IMR-90 (cell line): ENCODE measurements around the gene UNC119. TPM values are rescaled to one million over a fixed set of nuclear protein-coding genes. Genes with fewer than 3 reads are reported as not detected.

ENCODE experiments used
- ATAC-seq: fragments of 200-7000 bp; cut with Tn5 transposase; 2 replicates; pipeline ENCODE4 v1.9.1; 2020; ENCODE audit warnings: low read depth, mild to moderate bottlenecking, moderate library complexity
- BruUV-seq: library from RNA; stranded (reverse); fragments of 400-500 nt; replicated peaks from 2 replicates; lab custom pipeline; 2021; lab: Mats Ljungman, UMichigan
- CTCF ChIA-PET: fragments of 300-600 bp; formaldehyde crosslinking; extraction: SDS; loops from one replicate; lab custom pipeline; 2021; ENCODE audit warnings: antibody characterized with exemption; lab: Yijun Ruan, JAX
- POLR2A ChIA-PET: fragments of 300-600 bp; sonication (Branson Sonifier 250); formaldehyde crosslinking; loops from one replicate; lab custom pipeline; 2022; ENCODE audit warnings: antibody characterized with exemption; ENCODE audit not compliant: unreplicated experiment; lab: Charles Lee
- DNase-seq: peaks from one replicate; pipeline ENCODE4 v3.0.0; 2013
- H2AFZ ChIP-seq: replicated peaks from 2 replicates; pipeline ENCODE3; 2013; ENCODE audit warnings: low read length, mild to moderate bottlenecking; ENCODE audit not compliant: poor library complexity
- H2AK5ac ChIP-seq: 2 replicates; pipeline ENCODE4 v1.6.1; 2013; ENCODE audit warnings: low read depth, low read length, inconsistent platforms
- H2AK9ac ChIP-seq: replicated peaks from 2 replicates; pipeline ENCODE3; 2013; ENCODE audit warnings: mild to moderate bottlenecking, low read depth, low read length, moderate library complexity; ENCODE audit not compliant: poor library complexity
- H2BK120ac ChIP-seq: 2 replicates; pipeline ENCODE4 v1.6.1; 2013; ENCODE audit warnings: low read depth, low read length, inconsistent platforms
- H2BK15ac ChIP-seq: 3 replicates; pipeline ENCODE4 v1.6.1; 2013; ENCODE audit warnings: low read depth, low read length, inconsistent platforms
- H2BK20ac ChIP-seq: 2 replicates; pipeline ENCODE4 v1.6.1; 2013; ENCODE audit warnings: low read depth, mild to moderate bottlenecking, inconsistent platforms, low read length, moderate library complexity
- H2BK5ac ChIP-seq: 2 replicates; pipeline ENCODE4 v1.6.1; 2013; ENCODE audit warnings: mild to moderate bottlenecking, low read depth, low read length, inconsistent platforms; ENCODE audit not compliant: poor library complexity, severe bottlenecking
- H3K14ac ChIP-seq: replicated peaks from 2 replicates; pipeline ENCODE4 v1.6.1; 2013; ENCODE audit warnings: low read depth, low read length, inconsistent platforms
- H3K18ac ChIP-seq: 2 replicates; pipeline ENCODE4 v1.6.1; 2013; ENCODE audit warnings: low read depth, low read length, control low read depth
- H3K23ac ChIP-seq: 2 replicates; pipeline ENCODE4 v1.6.1; 2013; ENCODE audit warnings: low read depth, low read length, inconsistent platforms
- H3K27ac ChIP-seq: 2 replicates; pipeline ENCODE4 v1.5.1; 2013; ENCODE audit warnings: mild to moderate bottlenecking, control low read depth, low read length; ENCODE audit not compliant: insufficient read depth
- H3K27me3 ChIP-seq: 2 replicates; pipeline ENCODE4 v1.6.1; 2013; ENCODE audit warnings: low read length; ENCODE audit not compliant: control insufficient read depth, insufficient read depth
- H3K36me3 ChIP-seq: 2 replicates; pipeline ENCODE4 v1.6.1; 2013; ENCODE audit warnings: low read length, mixed read lengths; ENCODE audit not compliant: control insufficient read depth, insufficient read depth
- H3K4ac ChIP-seq: 2 replicates; pipeline ENCODE4 v1.6.1; 2013; ENCODE audit warnings: low read depth, low read length, inconsistent platforms
- H3K4me1 ChIP-seq: 2 replicates; pipeline ENCODE4 v1.6.1; 2013; ENCODE audit warnings: low read length, mixed read lengths; ENCODE audit not compliant: control insufficient read depth, insufficient read depth
- H3K4me2 ChIP-seq: 2 replicates; pipeline ENCODE4 v1.6.1; 2013; ENCODE audit warnings: low read depth, mild to moderate bottlenecking, control low read depth, low read length, moderate library complexity
- H3K4me3 ChIP-seq: 2 replicates; pipeline ENCODE4 v1.5.1; 2013; ENCODE audit warnings: low read depth, mild to moderate bottlenecking, control low read depth, low read length, moderate library complexity; ENCODE audit not compliant: insufficient read depth
- H3K56ac ChIP-seq: 2 replicates; pipeline ENCODE4 v1.6.1; 2013; ENCODE audit warnings: low read length, inconsistent platforms; ENCODE audit not compliant: insufficient read depth; ENCODE audit errors: extremely low read depth
- H3K79me1 ChIP-seq, 2 experiments: 2 replicates each; pipeline ENCODE4 v1.6.1; 2013; ENCODE audit warnings: low read length in 2 of 2, inconsistent platforms in 1 of 2, low read depth in 1 of 2
- H3K9ac ChIP-seq: 2 replicates; pipeline ENCODE4 v1.6.1; 2013; ENCODE audit warnings: low read depth, low read length, control low read depth
- H3K9me1 ChIP-seq: 2 replicates; pipeline ENCODE4 v1.6.1; 2013; ENCODE audit warnings: low read length, inconsistent platforms; ENCODE audit not compliant: insufficient read depth
- H3K9me3 ChIP-seq: 2 replicates; pipeline ENCODE4 v1.6.1; 2013; ENCODE audit warnings: low read length; ENCODE audit not compliant: control insufficient read depth, insufficient read depth
- H4K20me1 ChIP-seq: 2 replicates; pipeline ENCODE4 v1.6.1; 2013; ENCODE audit warnings: low read length, inconsistent platforms; ENCODE audit not compliant: insufficient read depth
- H4K5ac ChIP-seq: 2 replicates; pipeline ENCODE4 v1.6.1; 2013; ENCODE audit warnings: mild to moderate bottlenecking, low read depth, low read length, control low read depth
- H4K8ac ChIP-seq, 2 experiments: 2 replicates each; pipeline ENCODE4 v1.6.1; 2013; ENCODE audit warnings: low read depth in 2 of 2, low read length in 2 of 2, control low read depth in 1 of 2, inconsistent platforms in 1 of 2
- H4K91ac ChIP-seq: 2 replicates; pipeline ENCODE4 v1.6.1; 2013; ENCODE audit warnings: low read depth, low read length, inconsistent platforms; ENCODE audit not compliant: insufficient read depth
- BHLHE40 ChIP-seq: fragments of 150-350 bp; IDR thresholded peaks from 2 replicates; pipeline ENCODE4 v1.6.1; 2016; ENCODE audit warnings: mild to moderate bottlenecking, low read depth, low read length
- CTCF ChIP-seq: conservative IDR thresholded peaks from 2 replicates; pipeline ENCODE4 v1.5.1; 2012; ENCODE audit warnings: mild to moderate bottlenecking, low read depth, low read length, improper control_type of control experiment
- NFE2L2 ChIP-seq: fragments of 150-350 bp; IDR thresholded peaks from 2 replicates; pipeline ENCODE4 v1.6.1; 2016; ENCODE audit warnings: low read depth, mild to moderate bottlenecking, low read length
- POLR2A ChIP-seq: IDR thresholded peaks from 2 replicates; pipeline ENCODE4 v1.6.1; 2012; ENCODE audit warnings: mild to moderate bottlenecking, low read depth, low read length
- SMC3 ChIP-seq: fragments of 150-350 bp; IDR thresholded peaks from 2 replicates; pipeline ENCODE4 v1.6.1; 2016; ENCODE audit warnings: low read depth, mild to moderate bottlenecking, antibody characterized with exemption, low read length, moderate library complexity
- WGBS, 2 experiments: methylation state at CpG; one replicate each; pipeline versions ENCODE4 v1.1.5 to v1.1.7; 2013; ENCODE audit warnings: missing lambda C conversion rate in 2 of 2; ENCODE audit not compliant: insufficient read length in 1 of 2; ENCODE audit errors: extremely low coverage in 2 of 2; 5-methylcytosine and 5-hydroxymethylcytosine counted together
- dilution Hi-C: fragments of 300-500 bp; cut with HindIII; formaldehyde crosslinking; loops from one replicate; pipeline ENCODE4 v1.14.3; 2018; ENCODE audit warnings: low sequenced_read_pairs; ENCODE audit not compliant: unreplicated experiment
- in situ Hi-C: fragments of 300-500 bp; cut with MboI; formaldehyde crosslinking; loops from 3 replicates; pipeline ENCODE4 v1.14.3; 2019; ENCODE audit warnings: low sequenced_read_pairs, inconsistent platforms, mixed read lengths
- intact Hi-C: fragments of 100-400 bp; cut with micrococcal nuclease; formaldehyde crosslinking; loops from 2 replicates; pipeline ENCODE4 v1.10.0; 2022
- polyA plus RNA-seq, 3 experiments: library from polyadenylated mRNA; depleted of rRNA; stranded (reverse); fragments of >200 nt; gene quantifications; 2 replicates each; pipeline ENCODE4 v1.2.3, GENCODE V29; 2012; ENCODE audit warnings: low replicate concordance in 1 of 3
- total RNA-seq: library from RNA; depleted of rRNA; stranded (reverse); fragments of >200 nt; gene quantifications from 2 replicates; pipeline ENCODE4 v1.2.3, GENCODE V29; 2012
- TF ChIP-seq, protein P1 (sequence below): fragments of 150-350 bp; IDR thresholded peaks from 2 replicates; pipeline ENCODE4 v1.6.1; 2016; ENCODE audit warnings: low read depth, mild to moderate bottlenecking, low read length, moderate library complexity, borderline replicate concordance

The UNC119 gene
- total and polyA plus RNA-seq, 2 of the 4 experiments (the other 2 are of a cell fraction) = 22.4 to 57.4 TPM

DNA sequence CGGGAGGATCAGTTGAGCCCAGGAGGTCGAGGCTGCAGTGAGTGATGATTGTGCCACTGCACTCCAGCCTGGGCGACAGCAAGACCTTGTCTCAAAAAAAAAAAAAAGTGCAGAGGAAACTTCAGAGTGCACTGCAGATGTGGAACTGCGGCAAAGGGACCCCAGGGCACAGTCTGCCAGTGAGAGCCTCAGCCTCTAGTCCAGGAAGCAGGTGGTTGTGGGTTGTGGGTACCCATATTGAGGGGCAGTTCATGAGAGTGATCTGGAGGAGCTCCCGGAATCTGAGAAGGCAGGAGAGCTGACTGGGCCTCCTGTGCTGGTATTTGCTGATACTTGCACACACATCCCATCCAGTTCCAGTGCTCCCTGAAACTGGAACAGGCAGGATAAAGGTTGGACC lies 33.2 kb downstream of the UNC119 start:
- H3K18ac ChIP-seq = no peak overlapping the region
- H3K56ac ChIP-seq = no peak overlapping the region
- WGBS, 2 experiments = no CpG with 5 or more reads among the region's 5 CpGs
- ChIA-PET CTCF (no interaction called here), POLR2A (no interaction called here)
- no peaks in the 10 kb centered on the region for H3K79me1 ChIP-seq
- TF ChIP-seq BHLHE40 = no peak
- no peak for TF ChIP-seq POLR2A
- TF ChIP-seq, protein P1, sequence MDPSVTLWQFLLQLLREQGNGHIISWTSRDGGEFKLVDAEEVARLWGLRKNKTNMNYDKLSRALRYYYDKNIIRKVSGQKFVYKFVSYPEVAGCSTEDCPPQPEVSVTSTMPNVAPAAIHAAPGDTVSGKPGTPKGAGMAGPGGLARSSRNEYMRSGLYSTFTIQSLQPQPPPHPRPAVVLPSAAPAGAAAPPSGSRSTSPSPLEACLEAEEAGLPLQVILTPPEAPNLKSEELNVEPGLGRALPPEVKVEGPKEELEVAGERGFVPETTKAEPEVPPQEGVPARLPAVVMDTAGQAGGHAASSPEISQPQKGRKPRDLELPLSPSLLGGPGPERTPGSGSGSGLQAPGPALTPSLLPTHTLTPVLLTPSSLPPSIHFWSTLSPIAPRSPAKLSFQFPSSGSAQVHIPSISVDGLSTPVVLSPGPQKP = no peak
- TF ChIP-seq NFE2L2 = no peak
- TF ChIP-seq CTCF = no peak
- no peak for TF ChIP-seq SMC3
- H4K5ac ChIP-seq = no peak overlapping the region
- no peak overlapping the region for H2BK20ac ChIP-seq
- H3K14ac ChIP-seq = no peak overlapping the region
- H2AK5ac ChIP-seq = no peak overlapping the region
- H2BK120ac ChIP-seq = no peak overlapping the region
- no peak overlapping the region for H3K4me2 ChIP-seq
- no peak overlapping the region for H2BK5ac ChIP-seq
- H4K8ac ChIP-seq = no peak overlapping the region
- H3K4me1 ChIP-seq = no peaks in the 10 kb centered on the region
- H3K4ac ChIP-seq = no peak overlapping the region
- dilution Hi-C loops = no loop called here
- no peak for ATAC-seq
- H4K91ac ChIP-seq = no peak overlapping the region
- in situ Hi-C loops = no loop called here
- H2BK15ac ChIP-seq = no peak overlapping the region
- no peak for DNase-seq
- H3K27me3 ChIP-seq = peaks cover 39% of the 10 kb centered on the region
- H2AFZ ChIP-seq = no peak overlapping the region
- H3K9me1 ChIP-seq = no peaks in the 10 kb centered on the region
- no peak overlapping the region for H2AK9ac ChIP-seq
- no peak overlapping the region for H3K4me3 ChIP-seq
- H3K23ac ChIP-seq = no peak overlapping the region
- H3K9ac ChIP-seq = no peak overlapping the region
- H3K27ac ChIP-seq = no peak overlapping the region
- H3K36me3 ChIP-seq = no peaks in the 10 kb centered on the region
- intact Hi-C loops = no loop called here
- H3K9me3 ChIP-seq = no peaks in the 10 kb centered on the region
- no peaks in the 10 kb centered on the region; the same call in 1 of the 2 replicates for H4K20me1 ChIP-seq
- no TSS peak for BruUV-seq
